ENCODE measurements around the gene SUGCT.

SUGCT gene

DNA sequence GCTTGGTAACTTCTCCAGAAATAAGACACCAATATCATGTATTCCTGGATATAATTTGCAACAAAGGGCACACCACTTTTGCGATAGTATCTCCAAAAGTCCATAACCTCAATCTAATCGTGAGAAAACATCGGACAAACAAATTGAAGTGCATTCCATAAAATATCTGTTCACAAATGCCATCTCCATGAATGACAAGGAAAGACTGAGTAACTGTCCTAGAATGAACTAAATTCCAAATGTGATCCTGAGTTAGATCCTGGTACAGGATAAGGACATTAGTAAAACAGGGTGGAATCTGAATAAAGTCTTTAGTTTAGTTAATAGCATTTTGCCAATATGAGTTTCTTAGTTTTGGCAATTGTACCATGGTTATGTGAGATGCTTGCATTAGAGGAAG is 384.2 kb downstream of the SUGCT start:
- DNase-seq (ENCODE audit: low read depth in 2 of 2), result no peak

DNA sequence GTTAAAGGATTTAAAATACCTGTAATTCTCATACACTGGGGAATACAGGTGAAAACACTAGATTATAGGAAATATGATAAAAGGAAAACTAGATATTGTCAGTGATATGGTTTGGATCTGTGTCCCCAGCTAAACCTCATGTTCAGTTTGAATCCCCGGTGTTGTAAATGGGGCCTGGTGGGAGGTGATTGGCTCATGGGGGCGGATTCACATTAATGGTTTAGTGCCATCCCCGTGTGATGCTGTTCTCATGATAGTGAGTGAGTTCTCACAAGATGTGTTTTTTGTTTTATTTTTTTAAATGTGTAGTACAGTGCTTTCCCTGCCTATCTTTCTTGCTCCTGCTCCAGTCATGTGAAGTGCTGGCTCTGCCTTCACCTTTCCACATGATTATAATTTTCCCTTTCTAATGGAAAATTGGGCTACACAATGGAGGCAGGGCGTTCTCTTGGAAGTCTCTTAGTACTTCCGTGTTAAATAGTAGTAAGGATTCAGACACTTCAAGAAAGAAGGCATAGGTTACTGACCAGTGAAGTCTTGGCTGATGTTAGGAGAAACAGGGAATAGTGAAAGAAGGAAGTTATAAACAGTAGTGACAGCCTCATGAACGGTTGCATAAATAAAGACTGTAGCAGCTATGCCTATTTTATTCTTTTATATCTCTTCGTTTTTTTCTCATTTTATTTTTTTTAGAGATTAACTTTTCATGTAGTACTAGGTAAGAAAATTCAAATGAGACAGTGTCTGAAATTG is 386.4 kb downstream of the SUGCT start:
- no peak for DNase-seq (ENCODE audit: low read depth in 2 of 2)

DNA sequence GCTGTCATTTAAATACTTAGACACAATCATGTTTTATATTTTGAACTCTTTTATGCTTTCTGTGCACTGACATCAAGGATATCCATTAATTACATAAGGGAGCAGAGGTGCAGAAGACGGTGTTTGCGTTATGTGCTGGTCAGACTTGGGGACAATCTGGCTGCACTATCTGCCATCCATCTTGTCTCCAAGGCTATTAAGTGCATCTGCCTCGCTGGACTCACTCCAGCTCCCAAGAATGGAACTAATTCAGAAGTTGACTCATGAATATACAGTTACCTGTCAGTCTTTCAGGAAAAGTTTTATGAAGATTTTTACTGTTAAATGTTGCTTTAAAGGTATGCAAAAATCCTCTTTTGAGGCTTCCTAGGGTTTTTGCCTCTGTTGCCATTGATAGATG is 391.0 kb downstream of the SUGCT start:
- no peak for DNase-seq (ENCODE audit: low read depth in 2 of 2)

DNA sequence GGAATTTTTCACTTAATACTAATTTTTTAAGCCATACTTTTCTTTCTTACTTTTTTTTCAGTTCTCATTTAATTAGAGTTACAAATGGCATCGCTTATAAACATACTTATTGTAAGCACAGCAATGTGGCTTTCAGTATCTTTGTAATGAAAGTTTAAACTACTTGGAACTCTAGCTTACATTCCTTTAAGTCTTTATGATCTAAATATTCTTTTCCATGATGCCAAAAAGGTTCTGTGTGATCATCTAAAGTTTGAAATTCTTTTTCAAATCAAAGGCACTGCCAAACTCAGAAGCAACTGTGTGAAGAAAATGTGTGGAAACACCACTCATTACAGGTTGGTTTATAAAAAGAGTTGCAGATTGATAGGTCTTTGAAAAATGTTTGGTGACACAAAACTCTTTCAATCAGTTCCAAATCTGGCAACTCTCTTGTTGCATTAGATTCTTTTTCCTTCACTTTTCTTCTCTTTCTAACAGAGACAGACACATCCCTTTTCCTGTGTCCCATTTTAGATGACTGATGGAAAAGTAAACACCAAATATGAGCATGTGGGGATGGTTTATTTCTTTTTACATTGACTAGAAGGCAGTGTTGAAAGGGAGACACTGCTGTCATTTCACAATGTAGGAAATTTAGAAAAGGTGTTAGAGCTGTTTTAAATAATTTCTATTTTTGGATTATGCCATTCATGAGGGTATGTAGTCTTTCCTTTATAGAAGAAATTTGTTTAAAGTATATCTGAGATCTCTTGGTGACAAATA is 392.3 kb downstream of the SUGCT start:
- DNase-seq (ENCODE audit: low read depth in 2 of 2), result no peak

DNA sequence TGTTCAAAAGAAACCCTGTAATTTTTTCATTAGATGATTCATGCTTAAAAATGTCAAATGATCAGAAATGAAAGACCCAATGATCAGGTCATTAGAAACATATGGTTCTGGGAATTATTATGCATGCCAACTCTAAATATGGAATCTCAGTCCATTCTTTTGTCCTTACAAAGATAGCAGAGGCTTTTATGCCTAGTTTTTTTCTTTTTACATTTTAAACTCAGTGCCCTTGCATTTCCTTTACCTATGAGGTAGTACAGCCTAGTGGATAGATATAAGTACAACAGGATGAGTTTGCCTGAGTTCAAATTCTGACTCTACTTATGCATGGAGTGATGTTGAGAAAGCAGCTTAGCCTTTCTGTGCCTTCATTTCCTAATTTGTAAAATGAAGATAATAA is 392.9 kb downstream of the SUGCT start:
- DNase-seq (ENCODE audit: low read depth in 2 of 2), result no peak

DNA sequence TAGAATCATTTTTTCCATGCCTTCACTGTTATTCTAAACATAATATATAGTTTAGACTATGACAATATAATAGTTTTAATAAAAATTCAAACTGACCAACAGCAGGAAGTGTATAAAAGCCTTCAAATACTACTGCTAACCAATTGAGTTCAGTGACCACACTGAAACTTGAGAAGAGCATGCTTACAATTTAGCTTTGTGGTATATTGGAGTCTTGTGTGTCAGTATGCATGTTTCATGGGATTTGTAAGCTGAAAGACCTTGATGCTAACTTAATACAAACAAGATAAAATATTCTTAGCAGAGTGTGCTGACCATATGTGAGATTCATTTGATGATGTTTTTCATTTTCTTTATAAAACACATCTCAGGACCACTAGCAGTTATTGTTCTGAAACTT is 395.5 kb downstream of the SUGCT start:
- no peak for DNase-seq (ENCODE audit: low read depth in 2 of 2)

DNA sequence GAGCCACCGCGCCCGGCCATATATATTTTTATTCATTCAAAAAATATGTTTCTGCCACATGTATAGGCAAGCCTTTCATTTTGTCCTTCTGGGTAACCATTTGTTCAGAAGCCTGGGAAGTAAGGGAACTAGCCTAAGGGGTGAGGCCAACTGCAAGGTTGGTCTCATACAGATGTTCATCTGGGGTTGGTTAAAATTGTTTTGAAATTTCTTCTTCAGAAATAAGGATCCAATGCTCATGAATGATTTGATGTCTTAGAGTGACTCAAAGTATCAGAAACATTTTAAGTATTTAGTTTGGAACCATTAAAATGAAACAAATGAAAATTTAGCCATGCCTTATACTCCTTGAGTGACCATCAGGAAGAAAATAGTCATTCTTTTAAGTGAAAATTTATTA is 397.2 kb downstream of the SUGCT start:
- no peak for DNase-seq (ENCODE audit: low read depth in 2 of 2)

DNA sequence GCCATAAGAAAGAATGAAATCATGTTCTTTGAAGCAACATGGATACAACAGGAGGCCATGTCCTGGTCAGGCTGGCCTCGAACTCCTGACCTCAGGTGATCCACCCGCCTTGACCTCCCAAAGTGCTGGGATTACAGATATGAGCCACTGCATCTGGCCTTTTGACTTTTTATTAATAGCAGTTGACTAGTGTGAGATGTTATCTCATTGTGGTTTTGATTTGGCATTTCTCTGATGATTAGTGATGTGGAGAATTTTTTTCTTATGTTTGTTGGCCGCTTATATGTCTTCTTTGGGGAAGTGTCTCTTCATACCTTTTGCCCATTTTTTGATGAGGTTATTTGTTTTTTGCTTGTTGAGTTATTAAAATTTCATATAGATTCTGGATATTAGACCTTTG is 400.9 kb downstream of the SUGCT start:
- no peak for DNase-seq (ENCODE audit: low read depth in 2 of 2)

DNA sequence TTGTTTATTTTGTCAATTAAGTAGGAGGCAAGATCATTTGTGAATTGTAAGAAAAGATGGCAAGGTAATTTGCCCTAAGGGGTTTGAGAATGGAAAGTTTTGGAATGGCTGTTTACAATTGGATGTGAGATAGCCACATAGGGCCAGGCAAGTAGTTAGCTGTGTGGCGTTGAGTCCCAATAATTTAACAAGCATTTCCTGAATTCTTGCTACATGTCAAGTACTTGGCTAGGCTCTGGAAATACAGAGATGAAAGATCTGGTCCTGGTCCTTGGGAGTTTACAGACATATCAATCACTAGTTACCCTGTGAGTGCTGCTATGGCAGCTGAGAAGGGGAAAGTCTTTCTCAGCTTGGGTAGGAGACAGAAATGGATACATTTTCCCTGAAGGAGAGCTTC is 401.6 kb downstream of the SUGCT start:
- DNase-seq (ENCODE audit: low read depth in 2 of 2), result no peak

DNA sequence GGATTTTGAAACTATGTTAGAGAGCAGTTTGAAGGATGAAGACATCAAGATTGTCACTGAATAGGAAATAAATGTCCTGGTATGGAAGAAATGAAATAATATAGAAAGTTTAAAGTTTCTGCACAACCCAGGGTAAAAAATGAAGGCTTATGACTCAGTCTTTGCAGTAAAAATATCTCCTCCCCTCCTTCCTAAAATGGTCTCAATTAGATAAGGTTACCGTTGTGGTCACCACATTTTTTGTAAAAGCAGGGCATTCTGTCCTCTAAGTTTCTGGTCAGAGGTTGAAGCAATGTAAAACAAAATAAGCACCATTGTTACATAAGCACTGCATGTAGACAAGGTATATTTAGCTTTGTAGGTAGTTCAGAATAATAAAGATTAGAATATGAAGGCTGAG is 403.5 kb downstream of the SUGCT start:
- no peak for DNase-seq (ENCODE audit: low read depth in 2 of 2)

DNA sequence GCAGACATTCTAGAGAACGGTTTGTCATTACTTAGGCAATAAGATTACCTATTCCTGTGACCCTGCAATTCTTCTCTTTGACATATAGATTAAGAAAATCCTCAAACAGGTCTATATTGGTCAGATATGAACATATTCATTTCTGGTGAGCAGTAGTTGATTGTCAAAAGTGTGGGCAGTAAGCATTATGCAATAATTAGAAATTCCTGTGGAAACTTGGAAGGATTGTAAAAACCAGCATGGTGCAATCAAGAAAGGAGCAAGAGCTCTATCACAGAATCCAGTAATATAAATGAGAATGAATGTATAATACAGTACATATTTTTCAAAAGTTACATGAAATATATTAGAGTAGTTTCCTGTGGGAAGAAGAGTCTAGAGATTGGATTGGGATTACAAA is 406.5 kb downstream of the SUGCT start:
- no peak for DNase-seq (ENCODE audit: low read depth in 2 of 2)

DNA sequence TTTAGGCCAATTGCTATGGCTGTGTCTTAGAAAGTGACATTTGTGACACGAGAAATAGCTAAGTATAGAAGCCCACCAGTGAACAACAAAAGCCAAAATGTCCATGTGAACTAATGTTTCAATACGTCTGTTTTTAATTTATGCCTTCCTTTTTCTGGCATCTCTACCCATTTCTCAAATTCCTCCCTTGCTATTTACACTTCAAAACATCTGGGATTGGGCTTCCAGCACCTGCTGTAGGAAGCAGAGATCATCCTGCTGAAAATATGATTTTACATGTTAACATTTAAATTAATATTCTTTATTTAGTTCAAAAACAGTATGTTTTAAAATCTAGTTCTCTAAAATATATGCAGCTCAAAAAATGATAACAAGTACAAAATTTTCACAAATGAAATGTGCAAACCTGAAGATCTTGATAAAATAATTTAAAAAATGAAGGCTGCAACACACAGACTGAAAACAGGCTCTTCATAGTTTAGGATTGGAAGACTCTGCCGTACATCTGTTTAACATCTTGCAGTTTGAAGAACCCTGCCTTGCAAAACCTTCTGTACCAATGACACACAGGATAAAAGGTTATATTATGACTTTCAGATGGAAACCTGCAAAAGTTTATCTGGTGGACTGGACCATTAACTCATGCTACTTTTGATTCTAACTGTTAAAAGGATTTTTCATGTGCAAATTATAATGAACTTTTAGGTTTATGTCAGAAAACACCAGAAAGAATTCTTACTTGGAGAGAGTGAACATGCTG is 408.4 kb downstream of the SUGCT start:
- DNase-seq (ENCODE audit: low read depth in 2 of 2), result no peak

DNA sequence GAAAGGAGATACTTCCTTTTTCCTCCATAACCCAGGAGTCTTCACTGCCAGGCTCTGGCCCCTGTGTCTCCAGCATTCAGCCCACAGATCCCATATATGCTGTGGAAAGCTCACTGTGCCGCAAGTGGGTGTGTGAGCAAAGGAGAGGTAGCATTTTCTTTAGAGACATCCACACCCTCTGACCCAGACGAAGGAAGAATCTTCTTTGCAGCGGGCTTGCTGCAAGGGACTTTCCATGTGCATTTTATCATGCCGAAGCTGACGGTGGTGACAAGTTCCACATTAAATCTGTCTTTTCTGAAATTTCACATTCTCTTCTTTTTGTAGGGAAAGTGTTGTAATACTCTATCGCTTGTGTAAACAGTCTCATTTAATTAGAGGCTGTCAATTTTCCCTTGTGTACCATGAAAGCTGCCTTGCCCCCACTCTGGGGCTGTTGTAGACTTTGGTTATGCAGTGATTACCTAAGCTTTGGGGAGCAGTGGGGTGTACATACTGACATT is 409.5 kb downstream of the SUGCT start:
- DNase-seq (ENCODE audit: low read depth in 2 of 2), result no peak

DNA sequence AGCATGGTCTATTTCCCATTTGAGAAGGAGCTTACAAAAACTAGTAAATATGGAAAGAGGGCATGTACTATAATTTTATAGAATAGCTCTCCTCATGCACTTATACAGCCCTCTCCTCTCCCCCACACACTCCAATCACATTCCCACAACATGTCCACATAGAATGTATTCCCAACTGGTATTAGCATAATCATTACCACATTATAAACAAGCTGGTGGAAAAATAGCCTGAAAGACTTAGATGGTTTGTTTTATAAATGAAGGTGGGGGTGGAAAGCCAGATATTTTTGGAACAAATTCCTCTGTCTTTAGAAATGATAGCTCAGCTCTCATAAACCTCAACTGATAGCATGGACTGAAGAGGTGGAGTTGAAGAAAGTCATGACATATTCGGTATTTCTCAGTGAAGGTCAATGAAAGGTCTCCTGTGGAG is 410.1 kb downstream of the SUGCT start:
- DNase-seq (ENCODE audit: low read depth in 2 of 2), result no peak

DNA sequence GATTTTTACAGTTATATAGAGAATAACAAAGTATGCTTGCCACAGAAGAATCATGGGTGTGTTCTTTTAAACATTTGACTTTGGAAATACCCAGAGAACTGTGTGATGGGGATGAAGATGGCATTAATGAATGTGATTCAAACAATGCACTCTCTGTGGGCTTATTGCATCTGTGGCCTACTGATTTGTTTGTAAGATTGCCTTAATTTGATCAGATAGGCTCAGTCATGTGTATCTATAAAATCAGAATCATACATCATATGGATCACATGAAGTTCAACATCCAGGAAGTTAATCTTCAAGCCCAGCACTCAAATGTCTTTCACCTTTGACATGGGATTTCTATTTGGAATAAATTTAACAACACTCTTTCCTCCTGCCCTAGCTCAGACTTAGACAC is 410.9 kb downstream of the SUGCT start:
- no peak for DNase-seq (ENCODE audit: low read depth in 2 of 2)

DNA sequence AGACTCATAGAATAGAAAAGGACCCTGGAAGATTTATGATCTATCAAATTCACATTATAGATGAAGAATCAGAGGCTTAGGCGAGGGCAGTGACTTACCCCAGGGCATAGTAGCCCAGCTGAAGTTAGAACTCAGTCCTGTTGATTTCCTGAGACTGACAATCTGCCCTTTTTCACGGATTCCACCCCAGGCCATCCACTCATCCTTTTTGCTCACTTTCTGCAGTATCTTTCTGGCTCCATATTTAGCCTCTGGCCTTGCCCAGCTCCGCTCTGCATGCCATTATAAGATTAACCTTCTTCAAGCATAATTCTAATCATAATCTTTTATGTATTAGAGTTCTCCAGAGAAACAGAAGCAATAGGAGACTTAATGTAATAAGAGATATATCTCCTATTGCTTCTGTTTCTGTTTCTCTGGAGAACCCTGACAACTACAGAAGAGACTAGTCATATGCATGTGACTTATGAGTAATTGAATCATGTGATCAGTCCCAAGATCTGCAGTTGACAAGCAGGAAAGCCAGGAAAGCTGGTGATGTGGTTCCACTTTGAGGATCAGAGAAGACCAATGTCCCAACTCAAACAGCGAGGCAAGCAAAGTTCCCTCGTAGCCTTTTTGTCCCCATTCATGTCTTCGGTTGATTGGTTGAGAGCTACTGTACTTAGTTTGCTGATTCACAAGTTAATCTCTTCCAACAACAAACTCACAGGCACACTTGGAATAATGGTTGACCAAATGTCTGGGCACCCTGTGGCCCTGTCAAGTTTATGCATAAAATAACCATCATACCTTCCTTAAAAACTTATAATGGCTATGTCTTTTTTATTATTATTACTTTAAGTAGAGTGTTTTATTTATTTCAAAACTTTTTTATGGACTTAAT is 412.1 kb downstream of the SUGCT start:
- no peak for DNase-seq (ENCODE audit: low read depth in 2 of 2)

DNA sequence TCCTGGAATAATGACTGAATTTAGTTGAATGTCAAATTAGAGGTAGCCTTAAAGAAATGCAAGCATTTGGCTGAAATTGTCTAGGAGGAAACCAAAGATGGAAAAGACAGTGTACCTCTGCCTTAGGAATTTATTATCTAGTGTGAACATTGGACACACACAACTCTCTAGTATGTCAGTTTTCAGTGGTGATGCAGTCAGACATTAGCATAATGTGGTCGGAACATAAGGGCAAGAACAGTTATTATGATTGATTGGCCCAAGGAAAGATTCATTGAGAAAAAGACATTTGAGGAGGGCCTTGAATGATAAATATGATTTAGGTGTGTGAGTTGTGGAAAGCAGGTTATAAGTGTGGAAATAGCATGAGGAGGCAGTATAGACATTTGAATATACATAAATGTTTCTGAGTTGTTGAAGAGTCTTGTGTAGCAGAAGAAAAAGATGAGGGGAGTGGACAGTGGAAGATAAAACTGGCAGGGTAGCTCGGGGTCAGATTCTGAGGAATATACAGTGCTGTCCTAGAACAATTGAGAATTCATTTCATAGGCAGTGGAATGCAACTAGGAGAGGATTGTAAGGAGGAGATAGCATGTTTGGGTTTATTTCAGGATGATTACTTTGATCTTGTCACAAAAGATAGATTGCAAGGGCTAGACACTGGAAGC is 414.7 kb downstream of the SUGCT start:
- DNase-seq (ENCODE audit: low read depth in 2 of 2), result no peak

DNA sequence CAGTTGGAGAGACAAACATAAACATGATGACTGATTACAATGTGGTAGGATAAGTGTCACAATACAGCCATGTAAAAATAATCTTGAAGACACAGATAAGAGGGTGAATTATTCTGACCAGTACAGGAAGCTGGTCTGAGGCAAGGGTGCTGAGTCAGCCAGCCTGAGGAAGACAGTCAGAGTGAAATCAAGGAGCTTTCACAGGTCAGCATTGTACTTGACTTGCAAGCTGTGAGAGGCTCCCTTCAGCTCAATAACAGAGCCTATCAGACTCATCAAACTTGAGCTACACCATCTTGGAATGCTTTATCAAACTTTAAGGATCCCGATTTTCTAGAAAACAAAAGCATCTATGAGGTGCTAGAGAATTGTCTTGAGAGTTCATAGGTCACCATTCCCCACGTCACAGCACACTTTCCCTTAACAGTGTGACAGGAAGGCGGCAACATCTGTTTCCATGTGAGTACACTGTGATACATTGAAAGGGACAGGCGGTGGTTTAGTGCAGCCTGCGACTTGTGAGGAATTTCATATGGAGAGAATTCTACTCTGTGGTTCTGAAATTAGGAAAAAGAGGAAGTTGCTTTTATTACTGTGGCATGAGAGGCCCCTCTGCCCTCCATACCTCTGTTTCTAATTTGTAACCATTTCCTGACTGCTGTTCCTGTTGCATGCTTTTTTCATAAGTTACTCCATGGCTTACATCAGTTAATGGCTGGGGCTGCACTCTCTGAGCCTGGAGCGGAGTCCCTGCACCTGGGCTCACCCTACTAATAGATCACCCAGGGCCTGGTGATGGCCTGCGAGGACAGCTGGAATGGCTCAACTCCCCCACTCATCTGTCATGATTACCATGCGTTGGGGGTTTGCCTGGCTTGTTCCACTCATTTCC is 417.1 kb downstream of the SUGCT start:
- no peak for DNase-seq (ENCODE audit: low read depth in 2 of 2)

DNA sequence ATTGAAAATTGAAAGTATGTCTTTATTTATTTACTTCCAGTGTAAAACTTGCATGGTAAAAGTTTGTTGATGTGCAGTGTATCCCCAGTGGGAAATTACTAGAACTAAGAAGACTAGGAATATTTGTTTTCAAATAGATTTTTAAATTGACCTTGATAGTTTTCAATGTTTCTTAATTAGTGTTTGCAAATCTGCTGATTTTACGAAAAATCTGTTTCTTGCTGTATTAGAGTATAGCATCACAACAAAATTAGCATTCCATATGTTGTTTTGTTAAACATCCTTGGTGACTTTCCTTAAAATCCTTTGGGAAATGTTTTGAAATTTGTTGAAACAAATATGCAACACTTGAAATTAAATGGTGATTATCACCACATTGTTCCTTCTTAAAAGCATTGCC is 425.9 kb downstream of the SUGCT start:
- DNase-seq (ENCODE audit: low read depth in 2 of 2), result no peak

DNA sequence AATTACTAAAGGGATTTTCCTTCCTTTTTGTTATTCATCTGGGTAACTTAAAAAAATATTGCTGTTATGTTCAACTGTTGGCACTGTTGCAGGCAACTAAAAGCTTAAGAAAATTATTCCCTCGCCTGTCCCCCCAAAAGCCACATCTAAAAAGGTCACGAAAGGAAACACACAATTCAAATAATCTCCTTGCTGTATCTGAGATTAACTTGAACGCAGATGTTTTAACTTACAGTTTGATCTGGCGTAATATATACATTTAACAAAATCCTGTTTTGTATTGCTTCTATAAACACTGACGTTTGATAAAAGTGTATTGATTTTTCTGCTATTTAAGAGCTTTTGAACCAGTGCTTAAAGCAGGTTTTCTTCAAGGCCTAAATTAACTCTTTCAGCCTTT is 432.1 kb downstream of the SUGCT start:
- DNase-seq (ENCODE audit: low read depth in 2 of 2), result no peak
